Measurements from ENCODE around the gene RPL26. TPM values are rescaled to one million over a fixed set of nuclear protein-coding genes. Genes with fewer than 3 reads are reported as not detected.

The RPL26 gene
- total RNA-seq, 2 donors from 2014 or later, result 1,739 to 2,129 TPM

- H3K9ac ChIP-seq (ENCODE audit: extremely low read depth, low read length, poor library complexity, severe bottlenecking), result no peak overlapping the region
- H3K27ac ChIP-seq (ENCODE audit: low read depth, low read length), result no peak overlapping the region
- Mint-ChIP-seq H3K4me1 (peaks cover 6% of the 10 kb centered on the region), H3K36me3 (ENCODE audit: low read depth) (no peaks in the 10 kb centered on the region), H3K27ac (no peak overlapping the region), H3K27me3 (ENCODE audit: insufficient read depth) (peaks cover 4% of the 10 kb centered on the region), H3K4me3 (no peak overlapping the region), H3K9me3 (no peaks in the 10 kb centered on the region)
- H3K27me3 ChIP-seq (ENCODE audit: control insufficient read depth, insufficient read depth, low read length, poor library complexity, severe bottlenecking), result no peaks in the 10 kb centered on the region
- no peaks in the 10 kb centered on the region for H3K36me3 ChIP-seq (ENCODE audit: control insufficient read depth, insufficient read depth, low read length)
- WGBS, 2 experiments (ENCODE audit: insufficient coverage in 1 of 2, insufficient read length in 1 of 2), result 79 to 83% methylated on average over 1 to 2 of the region's 2 CpGs
- H3K4me1 ChIP-seq (ENCODE audit: control insufficient read depth, insufficient read depth, low read length), result no peaks in the 10 kb centered on the region
- TF ChIP-seq, protein P1, sequence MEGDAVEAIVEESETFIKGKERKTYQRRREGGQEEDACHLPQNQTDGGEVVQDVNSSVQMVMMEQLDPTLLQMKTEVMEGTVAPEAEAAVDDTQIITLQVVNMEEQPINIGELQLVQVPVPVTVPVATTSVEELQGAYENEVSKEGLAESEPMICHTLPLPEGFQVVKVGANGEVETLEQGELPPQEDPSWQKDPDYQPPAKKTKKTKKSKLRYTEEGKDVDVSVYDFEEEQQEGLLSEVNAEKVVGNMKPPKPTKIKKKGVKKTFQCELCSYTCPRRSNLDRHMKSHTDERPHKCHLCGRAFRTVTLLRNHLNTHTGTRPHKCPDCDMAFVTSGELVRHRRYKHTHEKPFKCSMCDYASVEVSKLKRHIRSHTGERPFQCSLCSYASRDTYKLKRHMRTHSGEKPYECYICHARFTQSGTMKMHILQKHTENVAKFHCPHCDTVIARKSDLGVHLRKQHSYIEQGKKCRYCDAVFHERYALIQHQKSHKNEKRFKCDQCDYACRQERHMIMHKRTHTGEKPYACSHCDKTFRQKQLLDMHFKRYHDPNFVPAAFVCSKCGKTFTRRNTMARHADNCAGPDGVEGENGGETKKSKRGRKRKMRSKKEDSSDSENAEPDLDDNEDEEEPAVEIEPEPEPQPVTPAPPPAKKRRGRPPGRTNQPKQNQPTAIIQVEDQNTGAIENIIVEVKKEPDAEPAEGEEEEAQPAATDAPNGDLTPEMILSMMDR (conservative IDR thresholded peaks at IDR 0.05), result no peak
- DNase-seq, result no peak
- H3K4me3 ChIP-seq (ENCODE audit: low read length), result no peak overlapping the region
- H3K9me3 ChIP-seq (ENCODE audit: control insufficient read depth, low read length), result no peaks in the 10 kb centered on the region
These were observed 23.2 kb upstream of the RPL26 start for GRCh38 chr17:8406174-8406573.

DNA sequence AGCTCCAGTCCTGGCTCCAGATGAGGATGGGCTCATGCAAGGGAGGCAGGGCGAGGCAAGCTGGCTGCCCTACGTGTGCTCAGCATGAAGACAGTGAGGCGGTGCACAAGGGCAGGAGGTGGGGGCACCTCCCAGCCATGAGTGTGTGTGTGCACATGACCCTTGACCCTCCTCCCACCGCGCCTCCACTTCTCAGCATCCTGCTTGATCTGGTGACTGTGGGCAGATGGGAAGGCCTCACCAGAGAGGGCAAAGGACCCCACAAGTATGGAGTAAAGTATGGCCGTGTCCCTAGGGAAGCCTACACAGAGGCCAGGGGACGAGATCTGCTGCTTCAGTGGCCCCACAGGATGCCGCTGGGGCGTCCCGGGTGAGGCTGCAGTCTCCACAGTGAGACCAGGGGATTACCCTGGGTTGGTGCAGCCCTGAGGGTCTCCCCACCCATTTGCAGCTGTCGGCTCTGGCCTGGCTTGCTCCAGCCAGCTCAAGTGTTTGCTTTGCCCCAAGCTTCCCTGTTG, 22.6 kb upstream of the RPL26 start:
- Histone ChIP-seq H3K4me1 (ENCODE audit: control insufficient read depth, insufficient read depth, low read length) (no peaks in the 10 kb centered on the region), H3K9me3 (ENCODE audit: control insufficient read depth, low read length) (no peaks in the 10 kb centered on the region), H3K9ac (ENCODE audit: extremely low read depth, low read length, poor library complexity, severe bottlenecking) (no peak overlapping the region), H3K27me3 (ENCODE audit: control insufficient read depth, insufficient read depth, low read length, poor library complexity, severe bottlenecking) (no peaks in the 10 kb centered on the region), H3K36me3 (ENCODE audit: control insufficient read depth, insufficient read depth, low read length) (no peaks in the 10 kb centered on the region), H3K4me3 (ENCODE audit: low read length) (no peak overlapping the region), H3K27ac (ENCODE audit: low read depth, low read length) (no peak overlapping the region)
- WGBS, 2 experiments (ENCODE audit: insufficient coverage in 1 of 2, insufficient read length in 1 of 2), result 92 to 100% methylated on average over 5 to 11 of the region's 11 CpGs
- Mint-ChIP-seq H3K9me3 (no peaks in the 10 kb centered on the region), H3K4me1 (peaks cover 6% of the 10 kb centered on the region), H3K27me3 (ENCODE audit: insufficient read depth) (peaks cover 4% of the 10 kb centered on the region), H3K27ac (no peak overlapping the region), H3K36me3 (ENCODE audit: low read depth) (no peaks in the 10 kb centered on the region), H3K4me3 (no peak overlapping the region)
- DNase-seq, result no peak
- TF ChIP-seq, protein P1 (conservative IDR thresholded peaks at IDR 0.05), result no peak

GRCh38 chr17:8402921-8403536, 20.0 kb upstream of the RPL26 start:
- Histone ChIP-seq H3K4me3 (ENCODE audit: low read length) (no peak overlapping the region), H3K9me3 (ENCODE audit: control insufficient read depth, low read length) (no peaks in the 10 kb centered on the region), H3K27ac (ENCODE audit: low read depth, low read length) (no peak overlapping the region), H3K27me3 (ENCODE audit: control insufficient read depth, insufficient read depth, low read length, poor library complexity, severe bottlenecking) (no peaks in the 10 kb centered on the region), H3K4me1 (ENCODE audit: control insufficient read depth, insufficient read depth, low read length) (no peaks in the 10 kb centered on the region), H3K36me3 (ENCODE audit: control insufficient read depth, insufficient read depth, low read length) (no peaks in the 10 kb centered on the region), H3K9ac (ENCODE audit: extremely low read depth, low read length, poor library complexity, severe bottlenecking) (no peak overlapping the region)
- no peaks in the 10 kb centered on the region for H3K36me3 Mint-ChIP-seq (ENCODE audit: low read depth)
- no peak overlapping the region for H3K27ac Mint-ChIP-seq
- H3K27me3 Mint-ChIP-seq (ENCODE audit: insufficient read depth), result peaks cover 10% of the 10 kb centered on the region
- WGBS, 2 experiments (ENCODE audit: insufficient coverage in 1 of 2, insufficient read length in 1 of 2), result 88 to 91% methylated on average over 10 to 11 of the region's 11 CpGs
- no peaks in the 10 kb centered on the region for H3K9me3 Mint-ChIP-seq
- TF ChIP-seq, protein P1 (conservative IDR thresholded peaks at IDR 0.05), result no peak
- no peaks in the 10 kb centered on the region for H3K4me1 Mint-ChIP-seq
- DNase-seq, result no peak
- H3K4me3 Mint-ChIP-seq, result no peak overlapping the region

Data from endodermal cell (in vitro differentiated cells).